Fibroblast of lung (primary cell): Measurements from ENCODE around the gene MOGAT3.

Source experiments
- EZH2 ChIP-seq: IDR thresholded peaks from 2 replicates; pipeline ENCODE4 v1.5.1; 2012; ENCODE audit warnings: low read length, control low read depth, mild to moderate bottlenecking; ENCODE audit errors: missing control alignments
- TF ChIP-seq, protein P1 (sequence below), 2 donors: IDR thresholded peaks in 1 of 2; conservative IDR thresholded peaks in 1 of 2; 1 replicate in 1 of 2; 2 replicates in 1 of 2; pipeline ENCODE4 v1.5.1; 2011 to 2012; ENCODE audit warnings: low read length in 2 of 2, control low read depth in 1 of 2, inconsistent platforms in 1 of 2, low read depth in 1 of 2, mild to moderate bottlenecking in 1 of 2

DNA sequence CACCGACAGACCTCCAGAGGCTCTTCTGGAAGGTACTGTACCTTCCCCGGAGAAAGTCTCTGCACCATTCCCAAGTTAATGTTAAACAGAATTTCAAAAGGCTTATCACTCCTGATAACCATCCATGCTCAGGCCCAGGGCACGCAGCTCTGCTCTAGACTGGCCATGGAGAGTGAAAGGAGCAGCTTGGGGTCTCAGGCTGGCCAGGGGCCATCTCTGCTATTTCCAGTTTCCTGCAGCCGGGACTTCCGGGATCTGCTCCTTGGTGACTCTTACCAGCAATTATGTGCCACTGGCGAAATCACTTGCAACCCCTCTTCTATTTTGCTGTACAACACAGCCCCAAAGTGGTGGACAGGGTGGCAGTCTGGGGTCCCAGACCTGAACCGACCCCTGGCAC, 30.8 kb upstream of the MOGAT3 start:
- TF ChIP-seq, protein P1, sequence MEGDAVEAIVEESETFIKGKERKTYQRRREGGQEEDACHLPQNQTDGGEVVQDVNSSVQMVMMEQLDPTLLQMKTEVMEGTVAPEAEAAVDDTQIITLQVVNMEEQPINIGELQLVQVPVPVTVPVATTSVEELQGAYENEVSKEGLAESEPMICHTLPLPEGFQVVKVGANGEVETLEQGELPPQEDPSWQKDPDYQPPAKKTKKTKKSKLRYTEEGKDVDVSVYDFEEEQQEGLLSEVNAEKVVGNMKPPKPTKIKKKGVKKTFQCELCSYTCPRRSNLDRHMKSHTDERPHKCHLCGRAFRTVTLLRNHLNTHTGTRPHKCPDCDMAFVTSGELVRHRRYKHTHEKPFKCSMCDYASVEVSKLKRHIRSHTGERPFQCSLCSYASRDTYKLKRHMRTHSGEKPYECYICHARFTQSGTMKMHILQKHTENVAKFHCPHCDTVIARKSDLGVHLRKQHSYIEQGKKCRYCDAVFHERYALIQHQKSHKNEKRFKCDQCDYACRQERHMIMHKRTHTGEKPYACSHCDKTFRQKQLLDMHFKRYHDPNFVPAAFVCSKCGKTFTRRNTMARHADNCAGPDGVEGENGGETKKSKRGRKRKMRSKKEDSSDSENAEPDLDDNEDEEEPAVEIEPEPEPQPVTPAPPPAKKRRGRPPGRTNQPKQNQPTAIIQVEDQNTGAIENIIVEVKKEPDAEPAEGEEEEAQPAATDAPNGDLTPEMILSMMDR (conservative IDR thresholded peaks at IDR 0.05 in 1 of 2, IDR thresholded peaks at IDR 0.05 in 1 of 2; ENCODE audit: low read depth in 1 of 2, low read length in 2 of 2), result no peak
- TF ChIP-seq EZH2, result no peak
